GM21423 (cell line): ENCODE measurements around the gene CDK14.
"Not testable (repeated sequence)": the region's sequence is repeated elsewhere in the genome, so short reads cannot be mapped to it uniquely, and the experiment has no call there.

Source experiments
- ATAC-seq: cut with Tn5 transposase; IDR thresholded peaks from one replicate; pipeline ENCODE4 v1.9.1; 2021; ENCODE audit warnings: mild to moderate bottlenecking, moderate library complexity; ENCODE audit not compliant: unreplicated experiment

Gene CDK14

DNA sequence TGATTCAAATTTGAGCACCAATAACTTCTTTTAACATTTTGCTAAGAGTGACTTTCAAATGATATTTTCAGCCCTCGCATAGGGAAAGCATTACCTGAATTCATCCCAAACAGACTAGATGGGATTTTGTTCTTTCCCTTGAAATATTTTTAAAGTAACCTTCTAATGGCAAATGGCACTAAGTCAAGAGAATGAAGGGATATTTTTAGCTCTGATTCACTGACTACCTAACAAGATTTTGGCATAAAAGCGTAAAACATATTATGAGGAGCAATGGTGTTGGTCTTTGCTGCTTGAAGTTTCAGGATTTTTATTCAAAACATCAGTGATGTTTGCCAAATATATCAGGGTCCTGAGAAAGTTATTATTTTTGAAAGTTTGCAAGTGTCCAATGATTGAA, 290.3 kb downstream of the CDK14 start:
- ATAC-seq = no peak

DNA sequence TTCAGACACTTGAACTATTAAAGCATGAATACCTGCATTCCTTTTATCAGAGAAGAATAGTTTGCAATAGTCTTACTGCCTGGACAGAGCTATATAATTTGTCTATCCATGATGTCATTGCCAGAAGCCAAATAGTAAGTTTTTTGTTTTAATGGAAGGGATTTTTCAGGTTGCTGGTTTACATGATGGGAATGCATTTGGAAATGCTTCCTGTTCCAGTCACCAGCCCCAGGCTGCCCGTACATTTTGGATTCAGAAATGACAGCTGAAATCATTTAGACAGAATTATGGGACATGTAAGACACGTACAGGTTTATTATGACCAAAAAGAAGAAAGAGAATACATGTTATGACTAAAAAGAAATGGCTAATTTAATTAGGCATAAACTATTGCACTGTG, 293.1 kb downstream of the CDK14 start:
- no peak for ATAC-seq

DNA sequence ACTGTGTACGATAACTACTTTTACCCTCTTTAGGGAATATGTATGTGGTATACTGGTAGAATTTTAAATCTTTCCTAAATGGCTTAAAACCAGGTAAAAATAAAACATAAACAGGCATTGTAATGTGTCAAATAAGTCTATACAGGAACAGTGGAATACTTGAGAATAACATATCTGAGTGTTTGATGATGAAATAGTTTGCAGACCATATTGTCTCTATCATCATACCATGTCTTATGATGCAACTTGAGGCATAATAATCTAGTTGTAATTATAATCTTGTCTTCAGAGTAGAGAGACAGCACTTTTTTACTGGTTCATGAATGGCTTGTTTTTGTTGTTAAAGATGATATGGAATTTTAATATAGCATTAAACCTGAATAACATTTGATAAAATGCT, 293.5 kb downstream of the CDK14 start:
- no peak for ATAC-seq

DNA sequence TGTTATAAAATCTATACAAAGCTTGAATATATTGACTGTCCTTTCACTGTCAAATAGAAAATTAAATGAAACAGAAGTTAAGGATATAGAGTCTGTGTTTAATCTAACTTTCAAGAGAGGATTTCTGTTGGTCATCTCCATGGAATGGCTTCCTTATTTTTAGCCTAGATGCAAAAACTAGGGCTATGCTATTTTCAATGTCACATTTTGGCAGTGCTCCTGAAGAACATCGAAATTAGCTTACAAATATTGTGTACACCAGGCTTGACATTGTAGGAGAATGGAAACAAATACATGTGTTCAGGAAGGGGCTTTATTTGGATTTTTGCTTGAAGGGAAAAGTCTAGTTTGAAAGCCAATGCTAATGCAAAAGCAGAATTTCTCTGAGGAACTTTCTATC, 295.4 kb downstream of the CDK14 start:
- no peak for ATAC-seq

DNA sequence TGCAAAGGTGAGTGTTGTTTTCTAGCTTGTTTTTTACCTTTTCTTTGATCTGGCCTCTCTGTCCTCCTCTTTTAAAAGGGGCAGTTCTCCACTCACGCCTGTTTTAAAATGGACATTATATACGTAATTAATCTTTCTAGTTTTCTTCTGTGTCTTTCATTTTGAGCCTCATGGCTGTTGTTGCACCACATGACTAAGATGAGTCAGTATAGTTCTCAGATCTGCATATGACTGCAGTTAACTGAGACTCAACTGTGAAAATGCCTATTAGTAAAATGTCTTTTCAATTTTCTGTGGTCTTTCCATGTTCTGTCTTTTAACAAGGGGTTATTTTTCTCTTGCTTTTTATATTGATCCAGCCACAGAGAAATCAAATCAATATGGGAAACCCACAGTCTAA, 296.1 kb downstream of the CDK14 start:
- peak; percentile 65 for ATAC-seq

DNA sequence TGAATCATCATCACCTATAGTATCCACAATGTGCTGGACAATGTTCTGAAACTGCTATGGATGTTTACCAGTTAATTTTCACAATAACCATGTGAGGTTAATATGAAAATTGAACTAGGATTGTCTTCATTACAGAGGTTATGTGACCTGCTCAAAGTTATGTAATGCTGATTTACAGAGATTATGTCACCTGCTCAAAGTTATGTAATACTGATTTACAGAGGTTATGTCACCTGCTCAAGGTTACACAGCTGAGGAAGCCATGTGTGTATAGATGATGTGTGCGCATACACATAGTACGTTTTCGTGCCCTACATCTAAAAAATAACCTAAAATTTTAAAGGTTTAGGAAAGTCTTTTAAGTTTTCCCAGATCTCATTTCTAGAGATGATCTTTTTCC, 298.0 kb downstream of the CDK14 start:
- ATAC-seq = no peak

DNA sequence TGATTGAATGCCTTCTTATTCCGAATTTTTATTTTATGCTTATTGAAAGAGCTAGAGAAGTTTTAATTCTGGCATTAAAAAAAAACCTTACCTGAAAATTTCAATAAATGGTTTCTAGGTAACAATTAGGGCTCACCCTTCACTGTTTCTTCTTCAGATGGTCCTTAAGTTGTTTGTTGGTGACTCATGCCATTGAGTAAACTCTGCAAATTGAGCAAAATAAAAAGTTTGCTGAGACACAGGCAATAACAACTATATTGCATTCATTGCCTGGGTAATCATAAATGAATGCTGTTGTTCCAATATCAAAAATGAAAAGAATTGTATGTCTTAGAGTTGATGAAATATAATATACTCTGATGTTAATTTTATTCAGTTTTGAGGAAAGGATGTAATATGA, 300.3 kb downstream of the CDK14 start:
- no peak for ATAC-seq

DNA sequence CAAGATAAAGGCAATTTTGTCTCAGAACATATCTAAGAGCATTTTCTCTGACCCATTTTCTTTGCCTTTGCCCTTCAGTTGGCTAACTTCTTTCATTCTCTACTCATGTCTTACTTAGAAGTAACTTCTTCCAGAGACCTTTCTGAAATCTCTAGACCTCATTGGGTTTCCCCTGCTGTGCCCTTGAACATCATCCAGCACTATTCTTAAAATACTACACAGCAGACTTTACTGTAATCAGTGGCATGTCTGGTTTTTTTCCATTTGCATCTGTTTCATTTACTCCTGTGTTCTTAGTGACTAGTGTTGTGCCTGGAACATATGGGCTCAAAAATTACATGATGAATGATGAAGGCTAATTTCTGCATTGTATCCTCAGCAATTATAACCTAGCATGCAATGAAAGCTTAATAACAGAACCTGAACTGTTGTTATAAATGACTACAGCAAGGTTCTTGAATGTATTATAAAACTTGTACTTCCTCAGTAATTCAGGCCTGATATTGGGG, 301.9 kb downstream of the CDK14 start:
- ATAC-seq = peak; percentile 49

DNA sequence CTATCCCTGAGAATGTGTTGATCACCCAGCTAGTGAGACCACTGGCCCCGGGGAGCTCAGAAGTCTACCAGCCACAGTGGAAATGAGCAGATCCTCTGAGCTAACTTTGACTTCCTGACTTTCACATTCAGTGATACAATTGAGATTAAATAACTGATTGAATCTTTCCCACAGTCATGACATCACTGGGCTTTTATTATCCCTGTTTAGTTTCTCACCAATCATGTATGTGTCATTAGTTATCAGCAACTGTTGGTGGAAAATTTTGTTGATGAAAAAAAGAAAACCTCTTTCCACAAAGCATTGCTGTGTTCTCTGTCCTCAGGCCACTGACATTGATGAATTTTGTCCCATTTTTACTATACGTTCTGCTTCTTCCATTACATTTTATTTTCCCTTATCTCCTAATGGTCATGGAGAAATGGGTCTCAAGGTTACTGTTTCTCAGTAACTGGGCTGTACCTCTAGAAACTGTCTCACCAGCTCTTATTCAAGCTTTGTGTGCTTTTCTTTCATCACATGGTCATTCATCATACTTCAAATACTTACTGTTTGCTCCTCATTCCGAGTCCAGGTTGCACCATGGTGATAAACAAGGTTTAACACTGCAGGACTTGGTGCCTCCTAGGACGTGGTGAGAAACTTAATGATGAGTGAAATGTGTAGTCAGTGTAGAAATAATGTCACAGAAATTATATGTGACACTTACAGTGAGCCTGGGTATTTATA, 304.7 kb downstream of the CDK14 start:
- ATAC-seq = no peak

DNA sequence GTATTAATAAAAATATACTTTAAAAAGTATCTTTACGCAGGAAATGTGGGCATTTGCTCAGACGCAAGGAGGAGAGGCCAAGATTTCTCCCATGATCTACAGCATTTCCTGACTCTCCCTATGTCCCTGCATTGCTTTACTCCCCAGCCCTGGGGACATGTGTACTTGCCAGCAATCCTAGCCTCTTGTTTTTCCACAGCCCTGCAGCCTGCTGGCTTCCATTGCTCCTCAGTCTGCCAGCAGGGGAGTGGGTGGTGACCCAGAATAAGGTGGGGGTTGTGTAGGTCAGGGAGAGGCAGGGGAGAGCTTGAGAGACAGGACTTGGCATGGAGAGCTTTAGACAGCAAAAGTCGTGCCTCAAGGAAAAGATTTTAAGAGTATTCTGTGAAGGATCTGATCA, 307.7 kb downstream of the CDK14 start:
- no peak for ATAC-seq

DNA sequence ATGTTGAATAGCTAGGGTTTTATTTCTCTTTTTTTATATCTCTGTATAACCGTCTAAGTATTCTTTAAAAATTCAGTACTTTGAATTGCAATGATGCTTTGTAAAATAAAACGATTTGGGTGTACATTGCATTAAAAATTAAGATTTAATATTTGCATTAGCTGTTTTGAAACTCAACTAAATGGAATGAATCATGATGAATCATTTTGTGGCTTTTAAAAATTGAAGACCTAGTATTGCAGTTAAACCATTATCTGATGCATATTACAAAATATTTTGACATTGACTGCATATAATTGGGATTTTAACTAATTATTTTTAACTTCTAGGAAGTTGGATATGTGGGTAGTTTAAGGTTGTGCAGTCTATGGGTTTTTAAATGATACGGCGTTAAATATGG, 314.0 kb downstream of the CDK14 start:
- ATAC-seq = no peak

DNA sequence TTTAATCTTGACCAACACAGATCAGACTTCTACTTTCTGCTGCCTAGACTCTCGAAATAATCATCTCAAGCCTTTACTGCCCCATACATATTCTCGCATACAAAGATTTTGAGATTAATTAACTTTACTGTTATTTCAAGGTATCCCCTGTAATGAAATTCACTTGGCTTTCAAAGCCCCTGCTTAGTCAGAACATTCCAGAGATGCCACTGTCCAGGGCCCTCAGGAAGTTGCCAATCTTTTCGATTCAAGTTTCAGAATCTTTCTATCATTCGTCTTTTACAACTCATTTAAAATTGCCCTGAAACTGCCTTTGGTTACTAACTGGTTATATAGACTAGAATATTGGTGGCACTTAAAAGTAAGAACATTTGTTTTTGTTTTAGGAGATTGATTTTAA, 320.2 kb downstream of the CDK14 start:
- ATAC-seq = no peak

DNA sequence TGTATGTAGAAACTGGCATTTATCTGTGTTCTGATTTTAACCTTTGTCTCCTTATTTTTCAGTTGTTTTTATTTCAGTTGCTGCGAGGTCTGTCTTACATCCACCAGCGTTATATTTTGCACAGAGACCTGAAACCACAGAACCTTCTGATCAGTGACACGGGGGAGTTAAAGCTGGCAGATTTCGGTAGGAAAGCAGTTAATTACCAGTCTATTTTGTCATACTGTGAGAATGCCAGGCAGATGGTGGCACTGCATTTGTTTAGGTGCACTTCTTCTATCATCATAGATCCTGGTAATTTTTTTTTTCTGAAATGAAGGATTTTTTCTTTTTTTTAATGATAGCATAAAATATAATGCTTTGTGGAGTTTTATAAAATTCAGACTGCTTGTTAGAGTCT, 321.4 kb downstream of the CDK14 start:
- no peak for ATAC-seq

DNA sequence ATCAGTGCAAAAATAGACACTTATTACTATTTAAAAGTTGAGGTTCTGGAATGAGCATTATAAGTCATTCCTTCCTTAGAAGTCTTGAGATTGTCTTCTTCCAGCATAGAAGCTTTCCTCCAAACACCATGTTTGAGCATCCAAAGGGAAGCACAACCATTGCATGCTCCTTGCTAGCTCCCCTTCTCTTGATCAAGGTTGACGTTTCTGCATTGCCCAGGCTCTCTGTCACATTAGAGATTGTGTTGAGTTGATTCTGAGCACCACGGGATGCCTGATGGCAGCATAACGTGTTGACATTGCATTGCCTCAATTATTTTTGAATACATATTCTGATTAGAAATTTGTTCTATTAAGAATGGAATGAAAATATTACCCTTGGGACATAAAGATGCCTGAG, 322.2 kb downstream of the CDK14 start:
- ATAC-seq = no peak

DNA sequence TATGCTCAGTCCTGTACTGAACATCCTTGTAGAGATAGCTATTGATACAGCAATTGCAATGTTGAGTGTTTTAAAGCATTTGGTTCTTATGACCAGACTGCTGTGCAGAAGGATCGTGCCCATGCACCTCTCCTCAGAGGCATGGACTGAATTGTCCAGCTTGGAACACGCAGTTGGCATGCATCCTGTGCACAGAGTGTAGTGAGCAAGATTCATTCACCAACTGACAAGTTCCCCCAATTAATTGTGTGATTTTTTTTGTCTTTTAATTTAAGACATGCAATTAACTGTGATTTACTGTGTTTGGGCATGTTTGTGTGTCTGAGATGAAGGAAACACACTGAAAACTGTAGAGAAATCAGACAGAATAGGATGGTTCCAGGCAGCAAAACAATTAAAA, 323.7 kb downstream of the CDK14 start:
- no peak for ATAC-seq

DNA sequence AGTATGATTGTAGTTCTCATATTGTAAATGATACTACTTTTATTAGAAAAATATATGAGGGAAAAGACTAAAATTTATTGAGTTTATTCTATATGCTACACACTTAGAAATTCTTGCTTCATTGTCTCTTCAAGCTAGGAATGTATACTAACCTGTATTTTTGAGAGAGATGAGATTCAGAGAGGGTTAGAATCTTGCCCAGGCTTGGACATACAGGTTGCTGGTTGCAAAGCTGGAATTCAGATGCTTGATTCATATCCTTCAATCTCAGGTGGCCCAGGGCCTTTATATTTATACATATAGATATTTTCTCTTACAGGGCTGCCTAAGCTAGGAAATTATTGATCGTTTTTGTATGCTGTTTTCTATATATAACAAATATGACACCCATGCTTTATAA, 324.2 kb downstream of the CDK14 start:
- no peak for ATAC-seq

DNA sequence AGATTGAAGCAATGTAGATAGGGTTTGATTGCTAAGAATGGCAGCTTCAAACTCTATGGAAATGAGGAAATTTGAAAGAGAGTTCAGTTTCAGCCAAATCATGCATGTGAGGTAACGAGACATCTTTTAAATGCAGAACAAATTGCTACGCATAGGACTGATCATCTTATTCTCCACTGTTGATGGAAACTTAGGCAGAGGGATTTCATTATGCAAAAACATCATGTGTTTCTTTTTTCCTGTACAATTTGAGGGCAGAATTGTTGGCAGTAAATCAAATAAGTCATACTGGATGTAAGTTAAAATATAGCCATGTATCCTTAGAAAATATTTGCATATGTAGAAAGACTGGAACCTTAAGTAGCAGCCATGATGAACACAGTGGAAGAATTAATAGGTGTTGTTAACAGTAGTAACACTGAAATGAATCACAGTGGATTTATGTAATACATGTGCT, 327.4 kb downstream of the CDK14 start:
- ATAC-seq = no peak

DNA sequence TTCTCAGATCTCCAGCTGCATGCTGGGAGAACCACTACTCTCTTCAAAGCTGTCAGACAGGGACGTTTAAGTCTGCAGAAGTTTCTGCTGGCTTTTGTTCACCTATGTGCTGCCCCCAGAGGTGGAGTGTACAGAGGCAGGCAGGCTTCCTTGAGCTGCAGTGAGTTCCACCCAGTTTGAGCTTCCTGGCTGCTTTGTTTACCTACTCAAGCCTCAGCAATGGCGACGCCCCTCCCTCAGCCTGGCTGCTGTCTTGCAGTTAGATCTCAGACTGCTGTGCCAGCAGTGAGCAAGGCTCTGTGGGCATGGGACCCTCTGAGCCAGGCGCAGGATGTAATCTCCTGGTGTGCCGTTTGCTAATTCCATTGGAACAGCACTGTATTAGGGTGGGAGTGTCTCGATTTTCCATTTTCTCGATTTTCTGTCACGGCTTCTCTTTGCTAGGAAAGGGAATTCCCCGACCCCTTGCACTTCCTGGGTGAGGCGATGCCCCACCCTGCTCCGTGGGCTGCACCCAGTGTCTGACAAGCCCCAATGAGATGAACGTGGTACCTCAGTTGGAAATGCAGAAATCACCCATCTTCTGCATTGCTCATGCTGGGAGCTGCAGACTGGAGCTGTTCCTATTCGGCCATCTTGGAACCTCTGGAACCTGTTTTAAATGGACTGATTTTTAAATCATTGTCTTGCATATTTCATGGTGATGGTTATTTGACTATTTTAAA, 332.7 kb downstream of the CDK14 start:
- ATAC-seq = not testable (repeated sequence)

DNA sequence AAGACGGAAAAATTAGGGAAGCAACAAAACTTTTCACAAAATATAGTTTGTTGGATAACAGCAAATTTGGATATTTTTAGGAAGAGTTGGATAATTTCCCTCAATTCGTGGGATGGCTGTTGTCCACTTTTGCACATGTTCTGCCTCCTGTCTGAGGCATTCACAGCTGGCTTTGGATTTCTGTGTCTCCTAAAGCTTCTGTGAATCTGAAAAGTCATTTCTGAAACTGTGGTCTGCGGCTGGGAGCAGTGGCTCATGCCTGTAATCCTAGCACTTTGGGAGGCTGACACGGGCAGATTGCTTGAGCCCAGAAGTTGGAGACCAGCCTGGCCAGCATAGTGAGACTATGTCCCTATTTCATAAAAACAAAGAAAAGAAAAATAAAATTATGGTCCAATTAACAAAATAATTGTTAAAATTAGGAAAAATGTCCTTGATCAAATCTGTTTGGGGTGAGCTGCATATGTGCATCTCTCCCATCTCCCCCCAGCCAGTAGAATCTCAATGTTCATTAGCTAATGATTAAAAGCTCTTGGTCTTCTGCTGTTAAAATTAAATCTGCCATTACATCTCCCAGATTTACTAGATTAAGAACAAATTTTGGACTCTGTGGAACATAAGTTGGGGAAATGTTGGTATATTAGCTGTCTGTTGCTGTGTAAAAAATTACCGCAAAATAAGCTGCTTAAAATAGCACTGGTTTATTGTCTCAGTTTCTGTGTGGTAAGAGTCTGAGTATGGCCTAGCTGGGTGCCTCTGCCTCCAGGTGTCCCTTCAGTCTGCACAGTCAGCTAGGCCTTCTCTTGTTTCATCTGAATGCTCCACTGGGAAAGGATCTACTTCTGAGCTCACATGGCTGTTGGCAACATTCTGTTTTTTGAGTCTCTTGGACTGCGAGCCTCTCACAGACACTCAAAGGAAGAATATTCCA, 336.1 kb downstream of the CDK14 start:
- peak; percentile 98 for ATAC-seq

DNA sequence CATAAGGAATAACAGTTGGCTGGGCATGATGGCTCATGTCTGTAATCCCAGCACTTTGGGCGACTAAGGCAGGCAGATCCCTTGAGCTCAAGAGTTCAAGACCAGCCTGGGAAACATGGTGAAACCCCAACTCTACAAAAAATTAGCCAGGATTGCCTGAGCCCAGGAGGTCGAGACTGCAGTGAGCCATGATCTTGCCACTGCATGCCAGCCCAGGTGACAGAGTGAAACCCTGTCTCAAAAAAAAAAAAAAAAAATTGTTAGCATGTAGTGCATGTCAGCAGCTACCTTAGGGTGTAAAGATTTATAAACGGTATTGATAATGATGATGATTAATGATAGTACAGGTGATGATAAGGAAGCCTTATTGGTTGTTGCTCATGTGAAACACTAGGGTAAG, 336.9 kb downstream of the CDK14 start:
- ATAC-seq = no peak

DNA sequence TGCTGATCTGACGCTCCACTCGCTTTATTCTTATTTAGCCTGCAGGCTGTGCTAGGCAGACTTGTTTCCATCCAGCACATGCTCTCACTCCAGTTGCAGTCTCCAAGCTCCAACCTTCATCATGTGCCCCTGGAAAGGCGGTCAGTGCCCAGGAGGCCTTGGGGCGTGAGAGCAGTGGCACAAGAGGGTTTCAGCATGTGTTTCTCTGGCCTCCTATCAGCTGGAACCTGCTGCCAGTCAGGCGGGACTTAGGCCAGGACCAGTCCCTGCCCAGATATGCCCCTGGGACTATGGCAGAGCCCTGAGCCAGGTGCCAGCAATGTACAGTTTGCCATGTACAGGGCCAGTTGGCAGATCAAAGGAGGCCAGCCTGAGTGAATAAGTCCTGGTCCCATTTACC, 337.9 kb downstream of the CDK14 start:
- no peak for ATAC-seq
